ENCODE results near the gene PHF12. TPM values are rescaled to one million over a fixed set of nuclear protein-coding genes. Genes with fewer than 3 reads are reported as not detected.

Gene PHF12
- polyA plus RNA-seq (2012; ENCODE audit: low read depth, missing spikeins), result 20.6 TPM

DNA sequence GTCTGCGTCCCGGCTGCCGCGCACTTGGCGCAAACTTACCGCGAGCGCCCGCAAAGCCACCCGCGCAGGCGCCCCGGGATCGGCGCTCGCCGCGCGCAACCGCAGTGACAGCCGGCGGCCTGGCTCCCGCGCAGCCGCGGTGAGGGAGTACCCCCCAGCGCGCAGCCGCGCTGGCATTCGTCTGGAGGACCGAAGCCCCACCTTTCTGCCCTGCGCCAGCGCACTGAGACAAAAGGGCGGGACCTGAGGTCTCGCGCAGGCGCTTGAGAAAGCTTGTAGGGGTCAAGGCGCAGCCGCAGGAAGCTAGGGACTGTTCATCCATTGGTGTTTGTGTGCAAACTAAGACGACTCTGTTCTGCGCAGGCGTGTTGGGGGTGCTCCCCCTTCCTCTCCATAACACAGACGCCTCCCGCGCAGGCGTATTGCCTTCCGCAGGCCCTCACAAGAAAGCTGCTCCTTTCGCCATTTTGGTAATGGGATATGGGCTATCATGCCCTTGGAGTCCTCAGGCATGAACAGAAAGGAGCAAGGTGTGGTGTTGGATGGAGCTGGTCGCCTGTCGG is at the start of gene PHF12:
TSS of gene PHF12 (minus strand) at position 91 of the 563 bp plus-strand sequence. CDS start 558 bp downstream, outside the sequence.
- peak; percentile 86 for DNase-seq (ENCODE audit: insufficient read length, low spot score)
- TF ChIP-seq SPI1 (IDR thresholded peaks at IDR 0.05; ENCODE audit: low read depth, low read length) (peak; percentile 50), POLR2AphosphoS5 (IDR thresholded peaks at IDR 0.05; ENCODE audit: low read depth, low read length) (peak; percentile 72; the same call in 1 of the 2 replicates), TAF1 (IDR thresholded peaks at IDR 0.05; ENCODE audit: low read depth, low read length) (peak; percentile 77), POU2F2 (IDR thresholded peaks at IDR 0.05; ENCODE audit: low read depth, low read length) (peak; percentile 43; the same call in 1 of the 2 replicates), PAX5 (IDR thresholded peaks at IDR 0.05; ENCODE audit: insufficient read depth, low read length, severe bottlenecking) (no peak), POLR2A (IDR thresholded peaks at IDR 0.05; ENCODE audit: low read depth, low read length) (peak; percentile 82)
- FAIRE-seq, result peak; percentile 99

DNA sequence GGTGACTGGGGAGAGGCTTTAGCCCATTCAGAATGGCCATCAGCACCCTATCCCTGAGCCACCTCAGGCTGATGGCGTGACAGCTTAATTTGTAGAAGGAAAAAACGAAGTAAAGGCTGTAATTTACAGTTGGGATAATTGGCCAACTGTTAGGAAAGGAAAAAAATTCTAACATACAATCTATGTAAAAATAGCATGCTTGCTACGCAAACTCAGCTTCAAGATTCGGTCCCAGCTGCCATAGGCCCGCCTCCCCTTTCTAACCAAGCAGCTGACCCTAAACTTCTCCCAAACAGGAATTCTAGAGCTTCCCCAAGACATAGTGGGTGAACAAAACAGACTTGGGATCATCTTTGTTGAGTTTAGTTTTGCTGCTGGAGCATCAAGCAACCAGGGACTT is 49.7 kb upstream of the PHF12 start:
- no peak for DNase-seq (ENCODE audit: insufficient read length, low spot score)
- FAIRE-seq, result no peak
- TF ChIP-seq POLR2AphosphoS5 (IDR thresholded peaks at IDR 0.05; ENCODE audit: low read depth, low read length) (no peak), SPI1 (IDR thresholded peaks at IDR 0.05; ENCODE audit: low read depth, low read length) (no peak), POLR2A (IDR thresholded peaks at IDR 0.05; ENCODE audit: low read depth, low read length) (no peak), POU2F2 (IDR thresholded peaks at IDR 0.05; ENCODE audit: low read depth, low read length) (no peak)

DNA sequence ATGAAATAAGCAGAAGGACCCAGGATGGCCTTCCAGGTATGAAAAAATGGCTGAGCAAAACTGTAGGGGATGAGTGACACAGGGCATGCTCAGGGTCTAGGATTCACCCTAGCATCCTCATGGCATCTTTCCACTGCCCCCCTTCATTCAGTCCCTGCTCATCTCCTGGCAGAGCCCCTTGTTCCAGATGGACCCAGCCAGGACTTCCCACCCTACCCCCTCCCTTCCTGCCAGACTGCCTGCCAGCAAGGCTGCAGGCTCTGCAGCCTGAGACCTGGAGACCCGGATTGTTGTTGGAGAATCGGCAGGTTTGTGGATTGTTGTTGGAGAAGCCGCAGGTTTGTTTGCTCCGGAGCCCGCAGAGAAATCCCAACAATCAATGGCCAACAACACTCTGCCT is 47.9 kb upstream of the PHF12 start:
- DNase-seq (ENCODE audit: insufficient read length, low spot score) (no peak), FAIRE-seq (no peak)
- TF ChIP-seq SPI1 (IDR thresholded peaks at IDR 0.05; ENCODE audit: low read depth, low read length), result no peak
- no peak for TF ChIP-seq POLR2A (IDR thresholded peaks at IDR 0.05; ENCODE audit: low read depth, low read length)
- no peak for TF ChIP-seq POU2F2 (IDR thresholded peaks at IDR 0.05; ENCODE audit: low read depth, low read length)
- TF ChIP-seq TAF1 (IDR thresholded peaks at IDR 0.05; ENCODE audit: low read depth, low read length), result no peak
- no peak for TF ChIP-seq PAX5 (IDR thresholded peaks at IDR 0.05; ENCODE audit: insufficient read depth, low read length, severe bottlenecking)
- TF ChIP-seq POLR2AphosphoS5 (IDR thresholded peaks at IDR 0.05; ENCODE audit: low read depth, low read length), result no peak

DNA sequence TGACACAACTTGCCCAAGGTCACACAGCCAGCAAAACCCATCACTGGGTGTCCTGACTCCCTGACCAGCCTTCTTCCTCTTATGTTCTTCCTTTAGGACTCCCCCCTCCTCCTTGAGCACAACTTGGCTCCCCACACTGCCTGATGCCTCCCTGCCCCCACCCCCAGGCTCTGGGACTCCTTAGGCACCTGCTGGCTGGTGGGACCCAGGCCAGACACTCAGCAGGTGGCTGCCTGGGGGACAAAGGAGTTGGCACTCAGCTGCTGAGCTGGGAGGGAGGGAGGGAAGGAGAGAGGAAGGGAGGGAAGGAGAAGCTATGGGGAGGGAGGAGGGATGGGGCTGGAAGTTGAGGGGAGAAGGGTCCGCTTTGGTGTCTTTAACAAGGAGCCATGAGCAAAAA is 46.5 kb upstream of the PHF12 start:
- TF ChIP-seq SPI1 (IDR thresholded peaks at IDR 0.05; ENCODE audit: low read depth, low read length) (no peak), POU2F2 (IDR thresholded peaks at IDR 0.05; ENCODE audit: low read depth, low read length) (no peak)
- no peak for FAIRE-seq
- no peak for DNase-seq (ENCODE audit: insufficient read length, low spot score)

DNA sequence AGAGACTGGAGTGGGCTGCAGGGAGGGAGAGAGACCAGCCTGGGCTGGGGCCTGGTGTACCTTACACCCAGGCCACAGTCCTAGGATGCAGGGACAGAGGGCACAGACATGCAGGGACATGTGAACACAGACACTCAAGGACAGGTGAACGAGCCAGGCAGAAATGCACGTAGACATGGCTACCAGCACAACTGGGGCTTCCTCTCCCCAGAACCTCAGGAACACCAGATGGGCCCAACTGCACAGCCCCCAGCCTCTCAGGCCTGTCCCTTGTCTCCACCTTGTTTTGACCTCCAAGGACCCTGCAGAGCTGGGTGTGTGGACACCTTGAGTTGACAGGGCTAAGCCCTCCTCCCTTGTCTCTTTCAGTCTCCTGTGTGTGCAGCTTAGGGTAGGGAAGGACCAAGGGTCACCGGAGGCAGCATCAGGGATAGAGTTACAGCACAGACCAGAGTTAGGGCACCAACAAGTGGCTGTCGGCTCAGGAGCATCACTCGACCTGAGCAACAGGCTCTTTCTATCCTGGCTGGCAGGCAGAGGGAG is 45.3 kb upstream of the PHF12 start:
- FAIRE-seq (no peak), DNase-seq (ENCODE audit: insufficient read length, low spot score) (no peak)
- no peak for TF ChIP-seq POLR2A (IDR thresholded peaks at IDR 0.05; ENCODE audit: low read depth, low read length)
- no peak for TF ChIP-seq SPI1 (IDR thresholded peaks at IDR 0.05; ENCODE audit: low read depth, low read length)
- no peak for TF ChIP-seq TAF1 (IDR thresholded peaks at IDR 0.05; ENCODE audit: low read depth, low read length)
- no peak for TF ChIP-seq POU2F2 (IDR thresholded peaks at IDR 0.05; ENCODE audit: low read depth, low read length)
- TF ChIP-seq POLR2AphosphoS5 (IDR thresholded peaks at IDR 0.05; ENCODE audit: low read depth, low read length), result no peak
- TF ChIP-seq PAX5 (IDR thresholded peaks at IDR 0.05; ENCODE audit: insufficient read depth, low read length, severe bottlenecking), result no peak

DNA sequence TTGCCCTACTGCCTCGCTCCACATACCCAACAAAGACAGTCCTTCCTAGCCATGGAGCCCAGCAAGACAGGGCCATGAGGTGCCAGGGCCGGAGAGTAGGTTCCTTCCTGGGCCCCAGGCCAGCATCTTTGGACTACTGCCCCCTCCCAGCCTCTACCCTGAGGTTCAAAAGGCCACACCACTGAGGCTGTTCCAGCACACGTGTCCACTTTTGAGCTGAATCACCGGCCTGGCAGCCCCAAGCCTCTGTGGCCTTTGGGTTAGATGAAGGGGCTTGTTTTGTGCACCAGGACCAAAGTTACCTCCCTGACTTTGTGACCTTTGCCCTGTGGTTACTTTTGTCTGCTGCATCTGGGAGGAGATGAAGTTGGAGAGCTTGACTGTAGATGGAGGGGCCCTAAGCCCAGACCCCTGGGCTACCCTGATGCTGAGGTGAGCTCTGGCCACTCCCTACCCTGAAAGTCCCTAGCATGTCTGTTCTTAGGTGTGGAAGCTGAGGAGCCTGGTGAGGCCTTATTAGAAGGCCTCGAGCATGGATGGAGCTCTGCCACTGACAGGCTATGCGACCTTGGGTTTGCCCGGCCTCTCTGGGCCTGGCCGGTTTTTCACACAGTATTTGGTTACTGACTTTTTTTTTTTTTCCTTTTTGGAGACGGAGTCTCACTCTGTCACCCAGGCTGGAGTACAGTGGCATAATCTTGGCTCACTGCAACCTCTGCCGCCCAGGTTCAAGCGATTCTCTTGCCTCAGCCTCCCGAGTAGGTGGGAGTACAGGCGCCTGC is 42.5 kb upstream of the PHF12 start:
- TF ChIP-seq TAF1 (IDR thresholded peaks at IDR 0.05; ENCODE audit: low read depth, low read length) (no peak), POLR2A (IDR thresholded peaks at IDR 0.05; ENCODE audit: low read depth, low read length) (no peak), POU2F2 (IDR thresholded peaks at IDR 0.05; ENCODE audit: low read depth, low read length) (no peak), PAX5 (IDR thresholded peaks at IDR 0.05; ENCODE audit: insufficient read depth, low read length, severe bottlenecking) (no peak)
- FAIRE-seq (no peak), DNase-seq (ENCODE audit: insufficient read length, low spot score) (no peak)

DNA sequence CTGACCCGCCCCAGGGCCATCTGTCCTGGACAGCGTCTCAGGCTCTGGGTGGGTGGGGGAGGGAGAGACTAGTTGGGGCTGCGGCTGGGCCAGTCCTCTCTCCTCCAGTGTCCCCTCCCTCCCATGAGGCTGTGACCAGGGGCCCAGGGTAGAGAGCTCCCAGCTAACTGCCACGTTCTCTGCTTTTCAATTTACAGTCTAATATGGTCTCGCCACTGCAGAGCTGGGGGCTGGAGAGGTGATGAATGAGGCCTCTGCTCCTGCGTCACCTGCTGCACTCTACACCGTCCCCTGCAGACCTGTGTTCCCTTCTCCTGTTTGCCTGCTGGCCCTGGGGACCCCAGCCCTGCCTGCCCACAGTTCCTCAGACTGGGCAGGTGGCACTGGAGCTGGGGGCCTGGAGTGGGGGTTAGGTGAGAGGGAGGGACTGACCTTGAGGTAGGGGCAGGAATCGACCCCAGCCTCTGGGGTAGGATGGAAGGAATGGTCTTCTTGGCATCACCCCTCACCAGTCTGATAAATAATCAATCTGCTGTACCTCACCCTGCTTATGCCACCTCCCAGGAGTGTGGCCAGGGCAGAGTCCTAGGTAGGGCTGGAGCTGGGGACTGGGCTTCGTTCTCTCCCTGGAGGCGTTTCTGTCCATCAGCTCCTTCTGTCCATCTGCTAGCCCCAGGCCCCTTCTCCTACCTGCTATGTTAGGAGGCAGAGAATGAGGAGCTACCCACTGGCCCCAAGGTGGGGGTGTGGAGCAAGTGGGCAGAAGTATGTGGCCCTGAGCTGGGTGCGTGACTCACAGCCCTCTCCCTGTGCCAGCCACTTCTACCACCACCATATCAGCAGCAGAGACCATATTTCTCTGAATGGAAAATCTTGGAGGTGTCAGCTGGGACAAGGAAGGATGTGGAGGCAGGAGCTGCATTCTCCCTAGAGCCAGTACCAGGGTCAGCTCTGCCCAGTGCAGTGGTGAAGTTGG is 41.6 kb upstream of the PHF12 start:
- DNase-seq (ENCODE audit: insufficient read length, low spot score), result no peak
- TF ChIP-seq TAF1 (IDR thresholded peaks at IDR 0.05; ENCODE audit: low read depth, low read length) (no peak), POLR2A (IDR thresholded peaks at IDR 0.05; ENCODE audit: low read depth, low read length) (no peak), SPI1 (IDR thresholded peaks at IDR 0.05; ENCODE audit: low read depth, low read length) (no peak), POLR2AphosphoS5 (IDR thresholded peaks at IDR 0.05; ENCODE audit: low read depth, low read length) (no peak), POU2F2 (IDR thresholded peaks at IDR 0.05; ENCODE audit: low read depth, low read length) (no peak), PAX5 (IDR thresholded peaks at IDR 0.05; ENCODE audit: insufficient read depth, low read length, severe bottlenecking) (no peak)
- no peak for FAIRE-seq

DNA sequence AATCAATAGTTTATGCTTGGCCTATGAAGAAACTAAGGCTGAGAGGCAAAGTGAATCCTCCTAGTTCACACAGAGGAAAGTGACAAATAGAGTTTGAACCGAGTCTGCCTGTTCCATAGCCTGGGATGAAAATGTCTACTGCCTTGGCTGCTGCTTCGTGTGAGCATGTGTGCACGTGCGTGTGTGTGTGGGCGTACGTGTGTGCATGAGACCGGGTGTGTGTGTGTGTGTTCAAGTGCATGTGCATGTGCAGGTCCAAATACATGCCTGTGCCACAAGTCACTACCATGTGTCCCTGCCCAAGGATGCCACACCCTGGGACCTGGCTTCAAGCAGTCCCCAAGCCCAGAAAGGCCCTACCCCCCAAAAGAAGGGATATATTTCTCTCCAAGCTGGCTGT is 40.9 kb upstream of the PHF12 start:
- no peak for FAIRE-seq

DNA sequence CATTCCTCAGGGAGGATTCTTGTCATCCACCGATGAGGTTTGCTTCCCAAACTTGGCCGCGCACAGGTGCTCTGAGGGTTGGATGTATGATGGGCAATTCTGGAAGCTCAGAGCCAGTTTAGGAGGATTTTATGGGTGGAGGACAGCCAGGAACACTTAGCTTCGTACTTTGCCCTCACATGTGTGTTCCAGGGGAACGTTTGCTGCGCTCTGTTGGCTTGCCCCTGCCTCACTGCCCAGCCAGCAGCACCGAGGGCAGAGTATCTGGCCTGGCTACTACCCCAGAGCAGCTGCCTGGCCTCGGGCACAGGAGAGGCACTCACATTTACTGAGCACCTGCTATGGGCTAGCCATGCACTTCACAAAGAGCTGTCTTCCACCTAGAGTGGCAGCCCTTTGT is 40.5 kb upstream of the PHF12 start:
- DNase-seq (ENCODE audit: insufficient read length, low spot score) (no peak), FAIRE-seq (no peak)
- TF ChIP-seq POLR2A (IDR thresholded peaks at IDR 0.05; ENCODE audit: low read depth, low read length), result no peak
- TF ChIP-seq PAX5 (IDR thresholded peaks at IDR 0.05; ENCODE audit: insufficient read depth, low read length, severe bottlenecking), result no peak
- TF ChIP-seq TAF1 (IDR thresholded peaks at IDR 0.05; ENCODE audit: low read depth, low read length), result no peak
- no peak for TF ChIP-seq POLR2AphosphoS5 (IDR thresholded peaks at IDR 0.05; ENCODE audit: low read depth, low read length)
- TF ChIP-seq SPI1 (IDR thresholded peaks at IDR 0.05; ENCODE audit: low read depth, low read length), result no peak
- TF ChIP-seq POU2F2 (IDR thresholded peaks at IDR 0.05; ENCODE audit: low read depth, low read length), result no peak

More for the DNA sequence above, 40.9 kb upstream of the PHF12 start:
- DNase-seq (ENCODE audit: insufficient read length, low spot score), result no peak
- no peak for TF ChIP-seq PAX5 (IDR thresholded peaks at IDR 0.05; ENCODE audit: insufficient read depth, low read length, severe bottlenecking)
- no peak for TF ChIP-seq POLR2AphosphoS5 (IDR thresholded peaks at IDR 0.05; ENCODE audit: low read depth, low read length)
- no peak for TF ChIP-seq TAF1 (IDR thresholded peaks at IDR 0.05; ENCODE audit: low read depth, low read length)
- no peak for TF ChIP-seq POU2F2 (IDR thresholded peaks at IDR 0.05; ENCODE audit: low read depth, low read length)
- no peak for TF ChIP-seq SPI1 (IDR thresholded peaks at IDR 0.05; ENCODE audit: low read depth, low read length)
- TF ChIP-seq POLR2A (IDR thresholded peaks at IDR 0.05; ENCODE audit: low read depth, low read length), result no peak
